HUES64 (cell line): ENCODE results near the gene IFNGR2.
"Not testable (repeated sequence)": the region's sequence is repeated elsewhere in the genome, so short reads cannot be mapped to it uniquely, and the experiment has no call there.

Experiments
- H3K27ac ChIP-seq: 2 replicates; pipeline ENCODE4 v1.7.0; 2013; ENCODE audit warnings: low read depth, low read length, inconsistent platforms
- H3K27me3 ChIP-seq: 2 replicates; pipeline ENCODE4 v1.6.1; 2013; ENCODE audit warnings: mild to moderate bottlenecking, low read length; ENCODE audit not compliant: insufficient read depth
- H3K36me3 ChIP-seq: 2 replicates; pipeline ENCODE4 v1.6.1; 2013; ENCODE audit warnings: mild to moderate bottlenecking, low read length; ENCODE audit not compliant: insufficient read depth
- H3K4me1 ChIP-seq: 2 replicates; pipeline ENCODE4 v1.6.1; 2013; ENCODE audit warnings: mild to moderate bottlenecking, low read length, moderate library complexity; ENCODE audit not compliant: insufficient read depth
- H3K4me3 ChIP-seq: 2 replicates; pipeline ENCODE4 v1.5.1; 2013; ENCODE audit warnings: mild to moderate bottlenecking, low read length, moderate library complexity
- H3K9ac ChIP-seq: 2 replicates; pipeline ENCODE4 v1.6.1; 2013; ENCODE audit warnings: mild to moderate bottlenecking, low read depth, low read length
- H3K9me3 ChIP-seq: 2 replicates; pipeline ENCODE4 v1.6.1; 2013; ENCODE audit warnings: low read depth, low read length; ENCODE audit not compliant: insufficient read depth
- WGBS: fragments of 150-250, 120-280 bp; methylation state at CpG from one replicate; pipeline ENCODE4 v1.1.7; 2013; ENCODE audit warnings: missing lambda C conversion rate; 5-methylcytosine and 5-hydroxymethylcytosine counted together

Gene IFNGR2

DNA sequence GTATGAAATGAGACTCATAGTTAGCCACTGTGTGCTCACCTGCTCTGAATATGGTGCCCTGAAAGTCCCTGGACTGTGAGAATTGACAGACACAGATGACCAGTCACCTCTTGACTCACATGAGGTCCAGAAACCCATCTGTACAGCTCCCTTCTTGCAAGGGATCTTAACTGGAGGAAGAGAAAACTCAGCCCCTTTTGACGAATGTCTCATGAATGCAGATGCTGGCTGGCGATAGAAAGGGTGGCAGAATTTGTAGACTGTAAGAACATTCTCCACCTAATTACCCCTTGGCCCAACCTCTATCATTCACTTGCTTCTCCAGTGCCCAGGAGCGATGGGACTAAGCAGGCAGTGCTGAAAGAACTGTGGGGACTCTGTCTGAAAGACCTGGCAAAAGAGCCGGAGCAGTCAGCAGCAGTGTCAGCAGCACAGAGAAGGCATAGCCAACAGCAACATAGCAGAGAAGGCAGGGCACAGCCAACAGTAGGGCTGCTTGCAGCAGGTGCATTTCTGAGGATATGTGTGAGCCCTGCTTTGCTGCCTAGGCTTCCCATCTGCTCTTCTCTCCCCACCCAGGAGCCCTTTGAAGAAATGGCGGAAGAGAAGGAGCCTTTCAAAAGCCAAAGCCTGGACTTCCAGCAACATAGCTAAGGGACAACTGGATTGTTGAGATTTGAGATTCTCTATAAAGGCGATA lies 25.8 kb upstream of the IFNGR2 start:
- Histone ChIP-seq H3K4me1 (peaks cover 5% of the 10 kb centered on the region; the same call in 1 of the 2 replicates), H3K9me3 (no peaks in the 10 kb centered on the region), H3K9ac (no peak overlapping the region), H3K27me3 (no peaks in the 10 kb centered on the region), H3K27ac (no peak overlapping the region), H3K4me3 (no peak overlapping the region), H3K36me3 (no peaks in the 10 kb centered on the region)
- 91% methylated on average over 6 of the region's 6 CpGs for WGBS

DNA sequence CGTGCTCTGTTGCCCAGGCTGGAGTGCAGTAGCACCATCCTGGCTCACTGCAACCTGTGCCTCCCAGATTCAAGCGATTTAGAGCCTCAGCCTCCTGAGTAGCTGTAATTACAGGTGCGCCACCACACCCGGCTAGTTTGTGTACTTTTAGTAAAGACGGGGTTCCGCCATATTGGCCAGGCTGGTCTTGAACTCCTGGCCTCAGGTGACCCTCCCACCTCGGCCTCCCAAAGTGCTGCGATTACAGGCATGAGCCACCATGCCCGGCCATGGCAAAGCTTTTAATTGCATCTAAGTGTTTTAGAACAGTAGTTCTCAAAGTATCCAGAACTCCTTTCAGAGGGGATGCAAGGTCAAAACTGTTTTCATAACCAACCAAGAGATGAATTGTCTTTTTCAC lies 25.1 kb upstream of the IFNGR2 start:
- H3K36me3 ChIP-seq = no peaks in the 10 kb centered on the region
- no peak overlapping the region for H3K4me3 ChIP-seq
- no peaks in the 10 kb centered on the region for H3K27me3 ChIP-seq
- 91% methylated on average over 9 of the region's 9 CpGs for WGBS
- peaks cover 5% of the 10 kb centered on the region; the same call in 1 of the 2 replicates for H3K4me1 ChIP-seq
- H3K9ac ChIP-seq = no peak overlapping the region
- H3K27ac ChIP-seq = no peak overlapping the region
- H3K9me3 ChIP-seq = no peaks in the 10 kb centered on the region

DNA sequence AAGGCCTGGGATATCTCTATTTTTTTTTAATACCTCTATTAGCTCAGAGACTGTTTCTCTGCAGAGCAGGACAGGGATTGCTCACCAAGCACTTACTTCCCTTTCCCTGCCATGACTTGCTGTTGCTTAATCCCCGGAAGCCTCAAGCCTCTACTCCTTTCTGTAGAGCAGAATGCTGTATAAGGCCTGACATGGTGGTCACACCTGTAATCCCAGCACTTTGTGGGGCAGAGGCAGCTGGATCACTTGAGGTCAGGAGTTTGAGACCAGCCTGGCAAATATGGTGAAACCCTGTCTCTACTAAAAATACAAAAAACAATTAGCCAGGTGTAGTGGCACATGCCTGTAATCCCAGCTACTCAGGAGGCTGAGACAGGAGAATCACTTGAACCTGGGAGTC lies 23.3 kb upstream of the IFNGR2 start:
- not testable (repeated sequence) for H3K4me3 ChIP-seq, H3K9ac ChIP-seq, H3K4me1 ChIP-seq

DNA sequence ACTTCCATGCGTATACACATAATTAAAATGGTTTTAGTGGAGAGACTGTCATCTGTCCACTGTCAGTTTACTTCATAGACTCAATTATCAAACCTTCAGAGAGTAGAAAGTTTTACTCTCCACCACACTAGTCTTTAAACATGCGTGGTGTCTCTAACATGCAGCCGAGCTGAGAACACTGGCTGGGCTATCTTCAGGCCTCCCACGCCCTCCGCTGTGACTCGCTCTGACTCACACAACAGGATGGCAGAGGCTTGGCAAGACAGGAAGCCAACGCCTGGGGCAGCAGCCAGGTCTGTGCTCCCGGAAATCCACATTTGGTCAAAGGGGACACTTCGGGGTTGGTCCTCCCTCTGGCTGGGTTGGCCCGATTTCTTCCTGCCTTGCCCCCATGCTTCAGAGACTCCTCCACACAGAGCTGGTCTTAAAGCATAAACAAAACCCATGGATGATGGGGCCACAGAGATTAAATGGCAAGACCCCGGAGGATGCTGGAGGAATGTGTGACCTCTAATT lies 22.7 kb upstream of the IFNGR2 start:
- Histone ChIP-seq H3K27ac (no peak overlapping the region), H3K27me3 (no peaks in the 10 kb centered on the region), H3K9me3 (no peaks in the 10 kb centered on the region), H3K36me3 (no peaks in the 10 kb centered on the region), H3K9ac (no peak overlapping the region), H3K4me1 (peaks cover 5% of the 10 kb centered on the region; the same call in 1 of the 2 replicates), H3K4me3 (no peak overlapping the region)
- 62% methylated on average over 11 of the region's 11 CpGs for WGBS

More for the DNA sequence above, 23.3 kb upstream of the IFNGR2 start:
- H3K27ac ChIP-seq, H3K36me3 ChIP-seq, H3K27me3 ChIP-seq, H3K9me3 ChIP-seq: not testable (repeated sequence)
- WGBS = 75% methylated on average over 1 of the region's 1 CpG

DNA sequence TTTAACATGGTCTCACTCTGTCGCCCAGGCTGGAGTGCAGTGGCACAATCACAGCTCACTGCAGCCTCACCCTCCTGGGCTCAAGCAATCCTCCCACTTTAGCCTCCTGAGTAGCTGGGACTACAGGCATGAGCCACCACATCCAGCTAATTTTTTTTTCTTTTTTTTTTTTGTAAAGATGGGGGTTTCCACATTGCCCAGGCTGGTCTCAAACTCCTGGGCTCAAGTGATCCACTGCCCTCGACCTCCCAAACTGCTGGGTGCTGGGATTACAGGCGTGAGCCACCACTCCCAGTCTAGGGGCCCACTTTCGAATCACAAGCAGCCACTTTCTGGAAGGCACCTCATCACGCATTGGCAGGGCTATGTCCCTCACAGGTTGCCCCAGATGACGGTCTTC lies 21.8 kb upstream of the IFNGR2 start:
- H3K4me1 ChIP-seq, H3K36me3 ChIP-seq, H3K27ac ChIP-seq, H3K9me3 ChIP-seq, H3K4me3 ChIP-seq, H3K27me3 ChIP-seq, H3K9ac ChIP-seq: not testable (repeated sequence)
- WGBS = 93% methylated on average over 6 of the region's 6 CpGs

DNA sequence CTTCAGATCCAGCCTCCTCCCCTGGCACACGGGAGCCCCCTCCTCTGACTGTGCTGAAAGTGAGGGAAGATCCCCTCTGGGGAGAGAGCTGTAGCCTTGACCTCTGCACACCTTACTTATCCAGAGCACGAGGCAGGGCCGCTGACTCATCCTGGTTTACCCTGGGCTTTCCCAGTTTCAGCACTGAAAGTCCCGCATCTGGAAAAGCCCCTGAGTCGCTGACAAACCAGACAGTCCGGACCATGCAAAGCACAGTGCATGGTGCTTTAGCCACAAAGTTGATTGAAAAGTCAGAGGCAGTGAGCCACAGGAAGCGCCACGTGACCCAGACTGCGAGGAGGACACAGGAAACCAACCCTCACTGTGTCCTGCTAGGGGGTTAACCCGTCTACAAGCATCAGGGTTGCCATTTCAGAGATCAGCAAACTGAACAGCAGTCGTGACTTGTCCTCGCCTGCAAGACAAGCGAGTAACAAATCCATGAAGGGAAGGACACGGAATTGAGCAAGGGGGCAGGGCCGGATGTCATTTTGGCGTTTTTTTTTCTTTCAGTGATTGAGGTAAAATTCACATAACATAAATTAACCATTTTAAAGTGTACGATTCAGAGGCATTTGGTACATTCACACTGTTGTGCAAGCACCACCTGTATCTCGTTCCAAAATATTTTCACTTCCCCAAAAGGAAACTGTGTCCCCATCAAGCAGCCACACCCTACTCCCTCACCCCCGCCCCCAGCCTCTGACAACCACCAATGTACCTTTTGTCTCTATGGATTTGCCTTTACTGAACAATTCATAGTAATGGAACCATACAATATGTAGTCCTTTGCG lies 19.9 kb upstream of the IFNGR2 start:
- Histone ChIP-seq H3K9me3 (no peaks in the 10 kb centered on the region), H3K27ac (no peak overlapping the region), H3K4me1 (peaks cover 5% of the 10 kb centered on the region; the same call in 1 of the 2 replicates), H3K36me3 (no peaks in the 10 kb centered on the region), H3K4me3 (no peak overlapping the region), H3K27me3 (no peaks in the 10 kb centered on the region), H3K9ac (no peak overlapping the region; the same call in 1 of the 2 replicates)
- 65% methylated on average over 20 of the region's 20 CpGs for whole genome bisulfite sequencing

DNA sequence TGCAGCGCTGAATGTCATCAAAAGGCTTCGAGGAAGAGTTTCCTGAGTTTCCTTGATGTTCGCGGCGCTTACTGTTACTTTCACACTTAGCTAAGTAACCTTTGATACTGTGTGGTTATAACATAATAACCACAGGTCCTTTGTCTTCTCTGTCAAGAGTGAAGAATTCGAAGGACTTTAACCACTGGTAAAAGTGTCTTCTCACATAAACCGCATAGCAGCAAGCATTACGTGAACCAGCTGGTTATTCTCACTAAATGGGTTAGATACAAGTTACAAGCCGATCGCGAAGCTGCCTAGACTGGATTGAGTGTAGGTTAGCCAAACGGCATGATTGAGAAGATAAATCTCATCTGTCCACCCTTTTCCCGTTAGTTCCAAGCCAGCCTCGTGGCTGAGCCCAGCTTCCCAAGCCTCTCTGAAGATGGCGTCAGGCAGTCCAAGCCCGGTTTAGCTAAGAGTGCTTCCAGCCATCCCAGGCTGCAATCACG lies 18.3 kb upstream of the IFNGR2 start:
- Histone ChIP-seq H3K4me1 (peaks cover 5% of the 10 kb centered on the region; the same call in 1 of the 2 replicates), H3K27ac (no peak overlapping the region), H3K36me3 (no peaks in the 10 kb centered on the region), H3K4me3 (no peak overlapping the region), H3K9ac (no peak overlapping the region), H3K27me3 (no peaks in the 10 kb centered on the region), H3K9me3 (no peaks in the 10 kb centered on the region)
- 92% methylated on average over 14 of the region's 17 CpGs for WGBS

DNA sequence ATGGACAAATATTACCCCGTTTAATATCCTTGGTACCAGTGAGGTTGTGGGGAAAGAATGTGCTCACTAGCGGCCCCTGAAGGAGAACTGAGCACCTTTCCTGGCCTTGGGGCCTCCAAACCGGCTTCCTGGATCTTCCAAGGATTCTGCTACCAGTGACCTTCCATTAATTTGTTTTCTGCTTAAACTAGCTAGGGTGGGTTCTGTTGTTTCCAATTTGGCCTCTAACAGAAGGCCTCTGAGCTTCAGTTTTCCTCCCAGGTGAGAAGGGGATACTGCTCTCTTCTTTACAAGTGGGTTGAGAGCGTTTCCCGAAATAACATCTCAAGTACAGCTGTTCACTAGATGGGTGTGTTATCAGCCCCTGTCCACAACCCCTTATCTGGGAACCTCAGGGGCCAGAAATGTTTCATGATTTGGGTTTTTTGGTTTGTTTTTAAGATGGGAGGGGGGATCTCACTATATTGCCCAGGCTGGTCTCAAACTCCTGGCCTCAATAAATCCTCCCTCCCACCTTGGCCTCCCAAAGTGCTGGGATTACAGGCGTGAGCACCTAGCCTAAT lies 16.9 kb upstream of the IFNGR2 start:
- H3K27ac ChIP-seq = no peak overlapping the region
- WGBS = 84% methylated on average over 6 of the region's 6 CpGs
- H3K9ac ChIP-seq = no peak overlapping the region
- H3K4me3 ChIP-seq = no peak overlapping the region
- no peaks in the 10 kb centered on the region for H3K4me1 ChIP-seq
- H3K9me3 ChIP-seq = no peaks in the 10 kb centered on the region
- no peaks in the 10 kb centered on the region for H3K27me3 ChIP-seq
- H3K36me3 ChIP-seq = no peaks in the 10 kb centered on the region

DNA sequence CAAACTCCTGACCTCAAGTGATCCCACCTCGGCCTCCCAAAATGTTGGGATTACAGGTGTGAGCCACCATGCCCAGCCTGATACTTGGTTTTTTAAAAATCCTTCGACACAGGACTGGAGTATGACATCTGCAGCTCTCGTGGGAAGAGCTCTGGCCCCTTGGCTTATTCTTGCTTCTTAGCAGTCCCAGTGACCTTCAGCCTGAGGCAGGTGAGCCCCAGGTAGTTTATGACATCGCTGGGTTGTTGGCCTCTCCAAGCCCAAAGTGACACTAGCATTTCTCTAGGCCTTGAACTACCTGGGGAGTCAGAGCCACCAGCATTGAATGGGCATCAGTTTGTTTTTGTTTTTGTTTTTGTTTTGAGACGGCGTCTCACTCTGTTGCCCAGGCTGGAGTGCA lies 15.9 kb upstream of the IFNGR2 start:
- no peak overlapping the region for H3K4me3 ChIP-seq
- H3K9me3 ChIP-seq = no peaks in the 10 kb centered on the region
- no peaks in the 10 kb centered on the region for H3K27me3 ChIP-seq
- WGBS = 95% methylated on average over 6 of the region's 6 CpGs
- H3K36me3 ChIP-seq = no peaks in the 10 kb centered on the region
- no peak overlapping the region for H3K27ac ChIP-seq
- H3K4me1 ChIP-seq = no peaks in the 10 kb centered on the region
- H3K9ac ChIP-seq = no peak overlapping the region

DNA sequence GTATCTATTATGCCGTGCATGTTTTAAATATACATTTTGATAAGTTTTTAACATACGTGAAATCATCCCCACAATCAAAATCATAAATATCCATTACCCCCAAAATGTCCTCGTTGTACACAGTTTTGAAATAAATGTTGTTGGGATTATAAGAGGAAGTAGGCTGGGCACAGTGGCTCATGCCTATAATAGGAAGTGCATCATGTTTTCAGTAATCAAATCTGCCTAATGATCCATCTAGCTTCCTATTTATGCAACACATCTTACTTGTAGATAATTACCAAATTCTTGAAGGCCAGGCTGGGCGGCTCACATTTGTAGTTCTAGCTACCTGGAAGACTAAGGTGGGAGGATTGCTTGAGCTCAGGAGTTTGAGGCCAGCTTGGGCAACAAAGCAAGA lies 15.0 kb upstream of the IFNGR2 start:
- H3K27me3 ChIP-seq = no peaks in the 10 kb centered on the region
- H3K9ac ChIP-seq = no peak overlapping the region
- no peaks in the 10 kb centered on the region for H3K4me1 ChIP-seq
- H3K4me3 ChIP-seq = no peak overlapping the region
- no peaks in the 10 kb centered on the region for H3K9me3 ChIP-seq
- WGBS = 95% methylated on average over 1 of the region's 4 CpGs
- H3K36me3 ChIP-seq = no peaks in the 10 kb centered on the region
- no peak overlapping the region for H3K27ac ChIP-seq

DNA sequence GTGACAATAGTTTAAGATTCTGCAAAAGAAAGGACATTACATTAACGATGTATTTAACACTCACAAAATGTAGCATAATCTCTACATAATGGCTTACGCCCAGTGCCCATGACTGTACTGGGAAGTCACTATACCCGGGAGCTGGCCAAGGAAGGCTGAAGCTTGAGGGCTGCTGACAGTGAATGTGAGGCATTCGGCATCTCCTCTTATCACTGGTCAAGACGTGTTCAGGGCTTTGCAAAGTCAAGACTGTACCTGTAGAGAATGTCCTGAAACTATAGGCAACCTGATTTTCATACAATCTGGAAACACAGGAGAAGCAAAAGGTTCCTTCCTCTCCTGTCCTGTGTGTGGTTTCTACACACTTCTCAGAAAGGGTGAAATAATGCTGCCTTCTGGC lies 12.7 kb upstream of the IFNGR2 start:
- 92% methylated on average over 5 of the region's 5 CpGs for WGBS
- no peak overlapping the region for H3K27ac ChIP-seq
- H3K9ac ChIP-seq = no peak overlapping the region
- H3K9me3 ChIP-seq = no peaks in the 10 kb centered on the region
- no peaks in the 10 kb centered on the region for H3K36me3 ChIP-seq
- H3K4me3 ChIP-seq = no peak overlapping the region
- H3K27me3 ChIP-seq = no peaks in the 10 kb centered on the region
- H3K4me1 ChIP-seq = no peaks in the 10 kb centered on the region
